Right cardiac atrium (tissue), 5 donors: ENCODE measurements around the gene BTBD2. TPM values are rescaled to one million over a fixed set of nuclear protein-coding genes. Genes with fewer than 3 reads are reported as not detected.
A peak's percentile ranks its signal among the peaks of the same experiment; 100 is the strongest.
"Not testable (repeated sequence)": the region's sequence is repeated elsewhere in the genome, so short reads cannot be mapped to it uniquely, and the experiment has no call there.

Experiments
- ATAC-seq, 2 donors: fragments of 200-7000 bp; cut with Tn5 transposase; one replicate each; pipeline versions ENCODE4 v1.8.0 to v1.9.1; 2020; ENCODE audit warnings: moderate library complexity in 2 of 2, mild to moderate bottlenecking in 1 of 2
- DNase-seq, 3 donors: peaks; one replicate each; pipeline ENCODE4 v3.0.0-alpha.2; 2020
- H3K27ac ChIP-seq: one replicate; pipeline ENCODE4 v1.5.1; 2013; ENCODE audit warnings: mild to moderate bottlenecking, low read length, control low read depth, moderate library complexity
- H3K27me3 ChIP-seq: one replicate; pipeline ENCODE4 v1.6.1; 2013; ENCODE audit not compliant: control insufficient read depth, insufficient read depth
- H3K4me1 ChIP-seq: one replicate; pipeline ENCODE4 v1.6.1; 2013; ENCODE audit warnings: low read length; ENCODE audit not compliant: control insufficient read depth, insufficient read depth
- H3K4me3 ChIP-seq: one replicate; pipeline ENCODE4 v1.5.1; 2013; ENCODE audit warnings: low read length, control low read depth
- H3K9me3 ChIP-seq: one replicate; pipeline ENCODE4 v1.6.1; 2013; ENCODE audit warnings: low read length; ENCODE audit not compliant: control insufficient read depth
- WGBS: extraction: QIAGEN DNeasy Blood & Tissue Kit; methylation state at CpG from one replicate; pipeline ENCODE4 v1.1.7; 2013; 5-methylcytosine and 5-hydroxymethylcytosine counted together
- intact Hi-C, 4 donors: fragments of 100-400 bp; cut with DNase I; formaldehyde crosslinking; loops; one replicate each; pipeline versions ENCODE4 v1.11.0 to v1.14.0; 2022 to 2023
- polyA plus RNA-seq: library from polyadenylated mRNA; stranded (reverse); fragments of 200-250 nt; gene quantifications from one replicate; pipeline ENCODE4 v1.2.3, GENCODE V29; 2013
- total RNA-seq, 4 donors: library from RNA; stranded (reverse); fragmentation: NEBNext Ultra II Directional; extraction: Animal tissue kit (Norgen Biotek cat#: 25700); gene quantifications; one replicate each; pipeline ENCODE4 v1.2.1, GENCODE V29; 2021
- donor health status: healthy with polysubstance abuse.
- donor health status: DM: no; HTN: yes; CAD: no.
- donor health status: DM: no; HTN: no; CAD: no.
- donor health status: DM: no; HTN: yes; CAD: no; lungs with severe emphysema.
- donor health status: DM: yes; HTN: yes; CAD: no.

BTBD2 gene
- total and polyA plus RNA-seq, 5 donors, result 39.3 to 68.4 (median 61.5) TPM

DNA sequence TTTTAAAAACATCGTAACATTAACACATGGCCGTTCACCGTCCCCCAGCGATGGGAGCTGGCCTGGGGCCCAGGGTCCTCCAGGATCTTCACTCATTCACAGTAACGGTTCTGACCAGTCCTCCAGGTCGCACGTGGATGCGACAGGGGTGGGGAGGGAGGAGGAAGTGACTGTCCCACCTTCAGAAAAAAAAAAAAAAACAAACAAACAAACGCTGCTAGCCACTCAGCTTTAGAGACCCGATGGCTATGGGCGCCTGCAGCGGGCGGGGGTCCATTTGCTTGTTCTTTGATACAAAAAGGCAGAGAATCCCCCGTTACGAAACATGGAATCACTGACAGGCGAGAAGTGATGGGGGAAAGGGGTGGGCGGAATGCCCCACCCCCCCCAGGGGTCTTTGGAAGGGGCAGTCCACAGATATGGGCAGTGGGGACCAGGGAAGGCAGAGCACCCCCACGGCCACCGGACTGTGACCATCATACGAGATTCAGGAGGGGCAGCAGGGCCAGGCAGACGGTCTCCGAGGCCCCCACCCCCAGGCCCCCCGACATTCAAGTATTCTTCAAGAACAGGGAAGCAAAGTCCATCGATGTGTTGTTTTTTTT, 22.2 kb upstream of the BTBD2 start:
- Histone ChIP-seq H3K27ac (no peak overlapping the region), H3K27me3 (no peaks in the 10 kb centered on the region), H3K4me1 (peaks cover 5% of the 10 kb centered on the region), H3K9me3 (no peaks in the 10 kb centered on the region), H3K4me3 (no peak overlapping the region)
- WGBS, result 72% methylated on average over 24 of the region's 24 CpGs
- DNase-seq, result peak in 1 of 3 donors; percentile 51
- ATAC-seq, result no peak
- intact Hi-C loops, result no loop called here

DNA sequence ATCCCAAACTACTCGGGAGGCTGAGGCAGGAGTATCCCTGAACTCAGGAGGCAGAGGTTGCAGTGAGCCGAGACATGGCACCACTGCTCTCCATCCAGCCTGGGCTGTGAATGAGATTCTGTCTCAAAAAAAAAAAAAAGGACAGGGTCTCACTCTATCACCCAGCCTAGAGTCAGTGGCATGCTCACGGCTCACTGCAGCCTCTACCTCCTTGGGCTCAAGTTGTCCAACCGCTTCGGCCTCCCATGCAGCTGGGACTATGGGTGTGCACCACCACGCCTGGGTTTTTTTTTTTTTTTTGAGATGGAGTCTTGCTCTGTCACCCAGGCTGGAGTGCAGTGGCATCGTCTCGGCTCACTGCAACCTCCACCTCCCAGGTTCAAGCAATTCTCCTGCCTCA, 20.9 kb upstream of the BTBD2 start:
- Histone ChIP-seq H3K9me3 (no peaks in the 10 kb centered on the region), H3K27me3 (no peaks in the 10 kb centered on the region), H3K4me3 (no peak overlapping the region), H3K4me1 (peaks cover 7% of the 10 kb centered on the region), H3K27ac (no peak overlapping the region)
- intact Hi-C loops, result no loop called here
- WGBS, result 92% methylated on average over 8 of the region's 8 CpGs
- ATAC-seq, result no peak
- peak in 1 of 3 donors; percentile 21 for DNase-seq

DNA sequence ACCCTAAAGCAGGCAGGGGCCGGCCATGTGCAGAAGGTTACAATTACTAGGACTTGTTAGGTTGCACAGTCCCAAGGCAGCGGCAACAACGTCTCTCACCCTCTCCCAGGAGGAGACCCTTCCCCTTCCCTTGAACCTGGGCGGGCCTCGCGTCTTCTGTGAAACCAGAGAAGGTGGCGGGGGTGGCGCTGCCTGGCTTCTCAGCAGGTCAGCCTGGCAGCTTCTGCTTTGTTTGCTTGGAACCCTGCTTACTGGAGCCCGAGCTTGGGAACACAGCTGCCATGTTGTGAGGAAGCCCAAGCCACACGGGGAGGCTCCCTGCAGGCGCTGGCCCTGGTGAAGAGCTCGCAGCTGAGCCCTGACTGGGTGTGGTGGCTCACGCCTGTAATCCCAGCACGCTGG, 20.1 kb upstream of the BTBD2 start:
- ATAC-seq (no peak), DNase-seq (no peak)
- intact Hi-C loops, result no loop called here
- H3K27ac ChIP-seq, result no peak overlapping the region
- H3K9me3 ChIP-seq, result no peaks in the 10 kb centered on the region
- 81% methylated on average over 14 of the region's 14 CpGs for WGBS
- H3K27me3 ChIP-seq, result no peaks in the 10 kb centered on the region
- H3K4me1 ChIP-seq, result peaks cover 8% of the 10 kb centered on the region
- H3K4me3 ChIP-seq, result no peak overlapping the region

DNA sequence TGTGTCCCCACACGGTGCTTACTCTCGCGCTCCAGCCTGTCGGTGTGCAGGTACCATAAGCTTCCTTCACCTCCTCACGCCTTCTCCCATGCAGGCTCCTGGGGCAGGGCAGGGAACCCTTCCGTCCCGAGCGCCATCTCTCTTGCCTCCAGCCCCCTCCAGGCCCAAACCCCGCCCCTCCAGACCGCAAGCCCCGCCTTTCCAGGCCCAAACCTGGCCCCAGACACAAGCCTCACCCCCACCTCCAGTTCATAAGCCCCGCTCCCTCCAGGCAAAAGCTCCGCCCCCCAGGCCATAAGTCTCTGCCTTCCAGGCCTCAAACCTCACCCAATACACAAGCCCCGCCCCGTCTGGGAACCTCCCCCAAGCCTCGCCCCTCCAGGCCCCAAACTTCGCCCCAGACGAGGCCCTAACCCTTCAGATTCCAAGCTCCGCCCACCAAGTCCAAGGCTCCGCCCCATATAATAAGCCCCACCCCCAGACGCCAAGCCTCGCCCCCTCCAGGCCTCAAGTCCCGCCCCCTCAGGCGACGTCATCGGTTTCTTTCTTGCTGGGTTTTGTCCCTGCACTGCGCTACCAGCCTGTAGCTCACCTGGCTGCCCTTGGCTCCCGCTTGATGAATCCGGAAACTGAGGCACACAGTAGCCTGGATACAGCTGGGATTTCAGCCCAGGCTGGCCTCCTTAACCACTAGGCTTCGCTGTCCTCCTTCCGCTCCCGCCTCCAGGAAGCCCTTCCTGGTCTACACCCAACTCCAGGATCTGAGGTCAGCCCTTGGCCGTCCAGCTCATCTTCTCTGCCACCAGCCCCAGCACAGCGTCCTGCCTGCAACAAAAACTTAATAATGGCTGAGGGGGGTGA, 19.4 kb upstream of the BTBD2 start:
- 45% methylated on average over 34 of the region's 34 CpGs for WGBS
- peaks cover 8% of the 10 kb centered on the region for H3K4me1 ChIP-seq
- intact Hi-C loops, result no loop called here
- H3K9me3 ChIP-seq, result no peaks in the 10 kb centered on the region
- no peak overlapping the region for H3K4me3 ChIP-seq
- no peak overlapping the region for H3K27ac ChIP-seq
- no peaks in the 10 kb centered on the region for H3K27me3 ChIP-seq
- ATAC-seq (peak in 1 of 2 donors; percentile 6), DNase-seq (peak in 2 of 3 donors; percentile 71 to 78)

DNA sequence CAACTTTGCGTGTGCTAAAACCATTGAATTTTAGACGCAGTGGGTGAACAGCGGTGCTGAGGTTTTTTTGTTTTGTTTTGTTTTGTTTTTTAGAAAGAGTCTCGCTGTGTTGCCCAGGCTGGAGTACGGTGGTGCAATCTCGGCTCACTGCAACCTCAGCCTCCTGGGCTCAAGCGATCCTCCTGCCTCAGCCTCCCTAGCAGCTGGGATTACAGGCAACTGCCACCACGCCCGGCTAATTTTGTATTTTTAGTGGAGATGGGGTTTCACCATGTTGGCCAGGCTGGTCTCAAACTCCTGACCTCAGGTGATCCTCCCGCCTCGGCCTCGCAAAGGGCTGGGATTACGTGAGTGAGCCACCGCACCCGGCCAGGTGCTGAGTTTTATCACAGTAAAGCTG, 18.7 kb upstream of the BTBD2 start:
- H3K27me3 ChIP-seq, H3K9me3 ChIP-seq, DNase-seq, H3K4me1 ChIP-seq, H3K27ac ChIP-seq, ATAC-seq, H3K4me3 ChIP-seq, intact Hi-C loops: not testable (repeated sequence)
- WGBS, result 94% methylated on average over 15 of the region's 15 CpGs

DNA sequence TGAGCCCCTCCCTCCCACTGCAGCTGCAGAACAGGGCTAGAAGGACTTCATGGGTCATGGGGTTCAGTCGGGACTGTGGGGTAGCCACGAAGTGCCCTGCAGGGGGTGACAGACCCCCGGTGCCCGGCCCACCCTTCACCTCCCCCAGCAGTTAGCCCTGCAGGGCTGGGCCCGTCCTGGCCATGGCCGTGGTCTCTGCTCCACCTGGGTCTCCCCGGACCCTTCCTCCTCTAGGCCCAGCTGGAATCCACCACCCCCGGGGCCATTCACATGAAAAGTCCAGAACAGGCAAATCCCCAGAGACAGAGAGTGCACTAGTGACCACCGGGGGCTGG, 18.3 kb upstream of the BTBD2 start:
- intact Hi-C loops, result no loop called here
- DNase-seq, result peak in 1 of 3 donors; percentile 63
- ATAC-seq, result no peak
- Histone ChIP-seq H3K4me3 (no peak overlapping the region), H3K27ac (no peak overlapping the region), H3K27me3 (no peaks in the 10 kb centered on the region), H3K4me1 (peaks cover 8% of the 10 kb centered on the region), H3K9me3 (no peaks in the 10 kb centered on the region)
- WGBS, result 76% methylated on average over 9 of the region's 9 CpGs

DNA sequence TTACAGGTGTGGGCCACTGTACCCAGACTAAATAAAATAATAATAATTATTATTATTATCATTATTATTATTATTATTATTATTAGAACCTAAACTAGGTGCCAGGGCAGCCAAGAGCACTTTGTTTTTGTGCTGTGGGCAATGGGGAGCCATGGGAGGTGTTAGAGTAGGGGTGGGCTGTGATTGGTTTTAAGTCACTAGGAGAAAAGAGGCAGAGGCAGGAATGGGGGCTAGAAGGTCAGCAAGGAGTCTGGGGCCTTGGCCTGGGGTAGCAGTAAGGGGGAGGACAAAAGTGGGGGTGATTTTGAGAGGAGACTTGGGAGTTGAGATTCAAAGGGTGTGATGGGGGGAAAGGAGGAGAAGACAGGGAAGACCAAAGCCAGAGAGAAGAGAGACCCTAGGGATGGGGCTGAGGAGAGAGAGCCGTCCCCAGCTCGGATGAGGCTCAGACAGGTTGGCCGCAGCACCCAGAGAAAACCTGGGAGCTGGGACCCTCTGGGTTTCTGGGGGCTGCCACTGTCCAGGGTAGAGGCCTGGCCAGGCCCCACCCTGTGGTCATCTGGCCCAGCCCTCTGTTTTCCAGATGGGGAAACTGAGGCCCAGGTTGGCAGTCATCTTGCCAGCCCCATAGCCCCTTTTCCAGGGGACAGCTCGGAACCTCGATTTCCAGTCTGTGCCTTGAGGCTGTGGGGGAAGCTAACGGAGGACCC, 17.8 kb upstream of the BTBD2 start:
- no peaks in the 10 kb centered on the region for H3K27me3 ChIP-seq
- intact Hi-C loops, result no loop called here
- no peaks in the 10 kb centered on the region for H3K9me3 ChIP-seq
- WGBS, result 91% methylated on average over 6 of the region's 6 CpGs
- peaks cover 8% of the 10 kb centered on the region for H3K4me1 ChIP-seq
- H3K27ac ChIP-seq, result no peak overlapping the region
- ATAC-seq (no peak), DNase-seq (no peak)
- no peak overlapping the region for H3K4me3 ChIP-seq

DNA sequence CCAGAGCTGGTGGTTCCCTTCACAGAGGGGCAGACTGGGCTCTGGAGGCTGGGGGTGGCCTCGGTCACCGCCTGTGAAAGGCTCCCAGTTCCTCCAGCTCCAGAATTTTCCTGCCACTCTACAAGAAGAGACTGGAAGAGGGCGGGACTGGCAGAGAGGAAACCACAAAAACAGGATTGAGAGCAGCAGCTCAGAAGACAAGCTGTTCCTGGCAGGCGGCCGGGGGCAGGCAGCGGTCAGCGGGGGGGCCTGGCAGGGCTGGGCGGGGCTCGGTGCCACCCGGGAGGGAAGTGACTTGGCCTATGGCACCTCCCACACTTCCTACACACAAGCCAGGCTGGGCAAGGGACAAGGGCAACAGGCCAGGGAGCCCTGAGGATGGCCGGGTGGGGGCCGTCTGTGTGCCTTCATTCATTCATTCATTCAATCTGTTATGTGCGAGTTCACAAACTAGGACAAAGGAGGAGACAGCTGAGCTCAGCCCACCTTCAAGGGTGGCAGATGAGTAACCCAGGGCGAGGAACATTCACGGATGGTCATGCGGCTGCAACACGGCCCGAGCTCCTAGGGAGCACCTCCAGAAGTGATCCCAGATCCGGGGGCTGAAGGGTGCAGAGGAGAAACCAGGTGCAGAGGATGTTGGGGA, 16.9 kb upstream of the BTBD2 start:
- H3K27me3 ChIP-seq, result no peaks in the 10 kb centered on the region
- ATAC-seq (peak; percentile 90 to 95), DNase-seq (peak; percentile 95 to 98 (median 98))
- H3K4me3 ChIP-seq, result no peak overlapping the region
- peak overlapping the region; percentile 99 for H3K27ac ChIP-seq
- H3K4me1 ChIP-seq, result peaks cover 8% of the 10 kb centered on the region
- 5% methylated on average over 19 of the region's 19 CpGs for WGBS
- no peaks in the 10 kb centered on the region for H3K9me3 ChIP-seq
- intact Hi-C loops, result no loop called here

DNA sequence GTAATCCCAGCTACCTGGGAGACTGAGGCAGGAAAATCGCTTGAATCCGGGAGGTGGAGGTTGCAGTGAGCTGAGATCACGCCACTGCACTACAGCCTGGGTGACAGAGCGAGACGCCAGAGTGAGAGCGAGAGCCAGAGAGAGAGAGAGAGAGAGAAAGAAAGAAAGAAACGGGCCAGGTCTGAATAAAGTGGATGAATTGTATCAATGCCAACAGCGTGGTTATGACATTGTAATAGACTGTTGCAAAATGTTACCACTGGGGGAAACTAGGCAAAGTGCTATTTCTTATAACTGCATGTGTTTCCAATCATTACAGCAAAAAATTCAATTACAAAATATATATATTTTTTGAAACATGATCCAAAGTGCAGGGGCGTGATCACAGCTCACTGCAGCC, 11.8 kb upstream of the BTBD2 start:
- 55% methylated on average over 9 of the region's 9 CpGs for WGBS
- ATAC-seq (peak in 1 of 2 donors; percentile 29), DNase-seq (peak in 1 of 3 donors; percentile 66)
- Histone ChIP-seq H3K27me3 (no peaks in the 10 kb centered on the region), H3K27ac (no peak overlapping the region), H3K9me3 (no peaks in the 10 kb centered on the region), H3K4me1 (peaks cover 8% of the 10 kb centered on the region), H3K4me3 (no peak overlapping the region)
- intact Hi-C loops, result no loop called here

DNA sequence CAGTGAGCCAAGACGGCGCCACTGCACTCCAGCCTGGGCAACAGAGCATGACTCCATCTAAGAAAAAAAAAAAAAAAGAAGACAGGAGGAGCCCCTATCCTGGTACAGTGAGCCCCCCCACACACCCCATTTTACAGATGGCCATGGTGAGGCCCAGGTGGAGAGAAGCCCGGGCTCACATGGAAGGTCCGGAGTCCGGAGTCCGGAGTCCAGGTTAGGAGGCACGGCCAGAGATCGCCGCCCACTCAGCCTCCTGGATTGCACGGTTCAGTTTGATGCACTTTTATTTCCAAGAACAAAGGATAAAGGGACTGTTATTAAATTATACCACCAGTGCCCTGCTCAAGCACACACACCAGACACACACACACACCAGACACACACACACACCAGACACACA, 11.3 kb upstream of the BTBD2 start:
- ATAC-seq, result no peak
- no peak for DNase-seq
- Histone ChIP-seq H3K27me3 (no peaks in the 10 kb centered on the region), H3K4me3 (no peak overlapping the region), H3K4me1 (peaks cover 4% of the 10 kb centered on the region), H3K27ac (no peak overlapping the region), H3K9me3 (no peaks in the 10 kb centered on the region)
- intact Hi-C loops, result no loop called here
- 86% methylated on average over 10 of the region's 10 CpGs for WGBS

DNA sequence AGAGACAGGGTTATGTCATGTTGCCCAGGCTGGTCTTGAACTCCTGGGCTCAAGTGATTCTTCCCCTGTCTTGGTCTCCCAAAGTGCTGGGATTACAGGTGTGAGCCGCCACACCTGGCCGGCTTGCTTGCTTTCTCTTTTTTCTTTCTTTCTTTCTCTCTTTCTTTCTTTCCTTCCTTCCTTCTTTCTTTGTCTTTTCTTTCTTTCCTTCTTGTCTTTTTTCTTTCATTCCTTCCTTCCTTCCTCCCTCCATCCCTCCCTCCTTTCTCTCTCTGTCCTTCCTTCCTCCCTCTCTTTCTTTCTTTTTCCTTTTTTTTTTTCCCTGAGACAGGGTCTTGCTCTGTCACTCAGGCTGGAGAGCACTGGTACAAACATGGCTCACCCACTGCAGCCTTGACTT, 6.8 kb upstream of the BTBD2 start:
- no peak overlapping the region for H3K27ac ChIP-seq
- WGBS, result 88% methylated on average over 2 of the region's 2 CpGs
- H3K9me3 ChIP-seq, result no peaks in the 10 kb centered on the region
- no peak overlapping the region for H3K4me3 ChIP-seq
- intact Hi-C loops, result loop anchor here in 1 of 4 donors (5.0 kb wide), 1 partner anchor 45 kb away; no protein-coding TSS in a partner anchor
- H3K4me1 ChIP-seq, result no peaks in the 10 kb centered on the region
- no peak for ATAC-seq
- H3K27me3 ChIP-seq, result no peaks in the 10 kb centered on the region
- DNase-seq, result no peak
